GM21447 (cell line): ENCODE results near the gene TOR4A.

Experiments
- ATAC-seq: cut with Tn5 transposase; IDR thresholded peaks from one replicate; pipeline ENCODE4 v1.9.1; 2021; ENCODE audit not compliant: unreplicated experiment

TOR4A gene

GRCh38 chr9:137277329-137278041 is at the start of gene TOR4A:
Gene TOR4A, plus strand, starts transcription at chr9:137277726. Its CDS starts 964 bp downstream, at chr9:137278690.
- peak; percentile 78 for ATAC-seq

- no peak for ATAC-seq
Observed at GRCh38 chr9:137227853-137228505, 49.5 kb upstream of the TOR4A start.

GRCh38 chr9:137228506-137228967 is 49.0 kb upstream of the TOR4A start:
- ATAC-seq = no peak

GRCh38 chr9:137228968-137229896 is 48.3 kb upstream of the TOR4A start:
- no peak for ATAC-seq

GRCh38 chr9:137229903-137230704 is 47.4 kb upstream of the TOR4A start:
- no peak for ATAC-seq

GRCh38 chr9:137230705-137231371 is 46.7 kb upstream of the TOR4A start, which contains the start of gene SLC34A3:
Gene SLC34A3, plus strand, starts transcription at chr9:137230901. Its CDS starts 802 bp downstream, at chr9:137231703.
- ATAC-seq = no peak

- ATAC-seq = no peak
Observed at GRCh38 chr9:137231372-137232039, 46.0 kb upstream of the TOR4A start.

- ATAC-seq = no peak
Observed at GRCh38 chr9:137232101-137232500, 45.4 kb upstream of the TOR4A start.

GRCh38 chr9:137232510-137232909 is 45.0 kb upstream of the TOR4A start:
- ATAC-seq = no peak

GRCh38 chr9:137233143-137233980 is 44.2 kb upstream of the TOR4A start:
- ATAC-seq = no peak

GRCh38 chr9:137234055-137234697 is 43.4 kb upstream of the TOR4A start:
- no peak for ATAC-seq

- ATAC-seq = no peak
Observed at GRCh38 chr9:137234758-137235423, 42.6 kb upstream of the TOR4A start.

GRCh38 chr9:137235424-137236237 is 41.9 kb upstream of the TOR4A start:
- no peak for ATAC-seq

GRCh38 chr9:137236238-137236935 is 41.1 kb upstream of the TOR4A start:
- no peak for ATAC-seq

GRCh38 chr9:137236936-137237421 is 40.5 kb upstream of the TOR4A start:
- ATAC-seq = no peak
